Keratinocyte (primary cell): ENCODE data around the gene ZNF423.

Experiments
- CTCF ChIP-seq, 3 experiments: IDR thresholded peaks in 1 of 3; conservative IDR thresholded peaks in 1 of 3; optimal IDR thresholded peaks in 1 of 3; 2 replicates in 2 of 3; 3 replicates in 1 of 3; pipeline versions ENCODE3 to v1.5.1; 2011; ENCODE audit warnings: low read length in 3 of 3, mild to moderate bottlenecking in 3 of 3, moderate library complexity in 2 of 3, control low read depth in 1 of 3, inconsistent platforms in 1 of 3; ENCODE audit not compliant: insufficient read depth in 2 of 3; ENCODE audit errors: extremely low read depth in 1 of 3
- EZH2 ChIP-seq: IDR thresholded peaks from one replicate; pipeline ENCODE4 v1.6.1; 2012; ENCODE audit warnings: inconsistent platforms, mild to moderate bottlenecking, low read length, moderate library complexity

GRCh38 chr16:49537924-49538459, 317.9 kb downstream of the ZNF423 start:
- TF ChIP-seq CTCF (optimal IDR thresholded peaks at IDR 0.05 in 1 of 3, IDR thresholded peaks at IDR 0.05 in 1 of 3, conservative IDR thresholded peaks at IDR 0.05 in 1 of 3; ENCODE audit: extremely low read depth in 1 of 3, insufficient read depth in 2 of 3, low read length in 3 of 3) = no peak
- TF ChIP-seq EZH2 = no peak
